Upper lobe of left lung (tissue), 6 donors: ENCODE measurements around the gene CWF19L2. TPM values are rescaled to one million over a fixed set of nuclear protein-coding genes. Genes with fewer than 3 reads are reported as not detected.

ENCODE experiments used
- ATAC-seq, 2 donors: fragments of 200-7000 bp; cut with Tn5 transposase; one replicate each; pipeline ENCODE4 v1.9.1; 2022; ENCODE audit warnings: mild to moderate bottlenecking in 2 of 2, moderate library complexity in 2 of 2; ENCODE audit not compliant: low FRiP score in 2 of 2
- DNase-seq, 2 donors: peaks; one replicate each; pipeline ENCODE4 v3.0.0-alpha.2; 2019 to 2020
- H3K27ac ChIP-seq, 4 donors: fragments of 200-600 bp; sonication (generic); one replicate each; pipeline ENCODE4 v1.5.1; 2016 to 2019
- H3K27me3 ChIP-seq, 4 donors: fragments of 200-600 bp; sonication (generic); one replicate each; pipeline ENCODE4 v1.5.1; 2017 to 2019
- H3K36me3 ChIP-seq, 4 donors: fragments of 200-600 bp; sonication (generic); one replicate each; pipeline ENCODE4 v1.5.1; 2016 to 2019
- H3K4me1 ChIP-seq, 4 donors: fragments of 200-600 bp; sonication (generic); one replicate each; pipeline ENCODE4 v1.5.1; 2018 to 2019
- H3K4me3 ChIP-seq, 4 donors: fragments of 200-600 bp; sonication (generic); one replicate each; pipeline ENCODE4 v1.5.1; 2017 to 2019; ENCODE audit warnings: mild to moderate bottlenecking in 2 of 4, moderate library complexity in 1 of 4
- H3K9me3 ChIP-seq, 4 donors: fragments of 200-600 bp; sonication (generic); one replicate each; pipeline ENCODE4 v1.5.1; 2018 to 2019
- EP300 ChIP-seq, 4 donors: sonication (generic); formaldehyde crosslinking; IDR thresholded peaks; one replicate each; pipeline ENCODE4 v1.5.1; 2017; ENCODE audit warnings: antibody characterized with exemption in 4 of 4, control low read depth in 2 of 4
- POLR2A ChIP-seq, 4 donors: fragments of 450-650 bp; IDR thresholded peaks; one replicate each; pipeline ENCODE4 v1.5.1; 2016 to 2017; ENCODE audit warnings: antibody characterized with exemption in 4 of 4, mild to moderate bottlenecking in 2 of 4
- POLR2AphosphoS5 ChIP-seq, 2 donors: sonication (generic); formaldehyde crosslinking; IDR thresholded peaks; one replicate each; pipeline ENCODE4 v1.5.1; 2017; ENCODE audit warnings: antibody characterized with exemption in 2 of 2
- WGBS, 2 donors: methylation state at CpG; one replicate each; pipeline ENCODE4 v1.1.5; 2017 to 2018; 5-methylcytosine and 5-hydroxymethylcytosine counted together
- total RNA-seq, 6 donors: library from RNA; depleted of rRNA in 4 of 6; stranded (reverse); fragments of >200 nt in 4 of 6; gene quantifications; one replicate each; pipeline versions ENCODE4 v1.1.0 to v1.2.1, GENCODE V29; 2016 to 2021
- TF ChIP-seq, protein P1 (sequence below), 6 experiments: fragments of 450-650 bp in 4 of 6; fragments of 200-600 bp in 2 of 6; sonication (generic) in 2 of 6; IDR thresholded peaks; one replicate each; pipeline ENCODE4 v1.5.1; 2016 to 2019; ENCODE audit warnings: antibody characterized with exemption in 6 of 6
- donor health status: DM: no; HTN: no; CAD: no; lungs with moderate emphysema.
- donor health status: DM: no; HTN: yes; CAD: no; lungs with severe emphysema.

CWF19L2 gene
- total RNA-seq, 6 donors from 2014 or later, result 12.8 to 37.7 (median 21.7) TPM

GRCh38 chr11:107372439-107372838, 85.2 kb downstream of the CWF19L2 start:
- no peak overlapping the region for H3K4me3 ChIP-seq
- WGBS, 2 donors, result 91 to 97% methylated on average over 7 of the region's 7 CpGs
- no peak for DNase-seq
- no peak for ATAC-seq
- H3K36me3 ChIP-seq, result no peaks in the 10 kb centered on the region
- H3K4me1 ChIP-seq, result no peaks in the 10 kb centered on the region
- no peak overlapping the region for H3K27ac ChIP-seq
- H3K27me3 ChIP-seq, result no peaks in the 10 kb centered on the region
- TF ChIP-seq, protein P1, sequence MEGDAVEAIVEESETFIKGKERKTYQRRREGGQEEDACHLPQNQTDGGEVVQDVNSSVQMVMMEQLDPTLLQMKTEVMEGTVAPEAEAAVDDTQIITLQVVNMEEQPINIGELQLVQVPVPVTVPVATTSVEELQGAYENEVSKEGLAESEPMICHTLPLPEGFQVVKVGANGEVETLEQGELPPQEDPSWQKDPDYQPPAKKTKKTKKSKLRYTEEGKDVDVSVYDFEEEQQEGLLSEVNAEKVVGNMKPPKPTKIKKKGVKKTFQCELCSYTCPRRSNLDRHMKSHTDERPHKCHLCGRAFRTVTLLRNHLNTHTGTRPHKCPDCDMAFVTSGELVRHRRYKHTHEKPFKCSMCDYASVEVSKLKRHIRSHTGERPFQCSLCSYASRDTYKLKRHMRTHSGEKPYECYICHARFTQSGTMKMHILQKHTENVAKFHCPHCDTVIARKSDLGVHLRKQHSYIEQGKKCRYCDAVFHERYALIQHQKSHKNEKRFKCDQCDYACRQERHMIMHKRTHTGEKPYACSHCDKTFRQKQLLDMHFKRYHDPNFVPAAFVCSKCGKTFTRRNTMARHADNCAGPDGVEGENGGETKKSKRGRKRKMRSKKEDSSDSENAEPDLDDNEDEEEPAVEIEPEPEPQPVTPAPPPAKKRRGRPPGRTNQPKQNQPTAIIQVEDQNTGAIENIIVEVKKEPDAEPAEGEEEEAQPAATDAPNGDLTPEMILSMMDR (IDR thresholded peaks at IDR 0.05), result no peak
- TF ChIP-seq POLR2AphosphoS5 (IDR thresholded peaks at IDR 0.05) (no peak), POLR2A (IDR thresholded peaks at IDR 0.05) (no peak), EP300 (IDR thresholded peaks at IDR 0.05) (no peak)
- no peaks in the 10 kb centered on the region for H3K9me3 ChIP-seq

GRCh38 chr11:107370390-107370789, 87.2 kb downstream of the CWF19L2 start:
- DNase-seq (no peak), ATAC-seq (no peak)
- Histone ChIP-seq H3K4me3 (no peak overlapping the region), H3K36me3 (no peaks in the 10 kb centered on the region), H3K4me1 (no peaks in the 10 kb centered on the region), H3K27ac (no peak overlapping the region), H3K27me3 (no peaks in the 10 kb centered on the region), H3K9me3 (no peaks in the 10 kb centered on the region)
- WGBS, 2 donors, result 53 to 64% methylated on average over 1 of the region's 1 CpG
- TF ChIP-seq POLR2AphosphoS5 (IDR thresholded peaks at IDR 0.05) (no peak), POLR2A (IDR thresholded peaks at IDR 0.05) (no peak), EP300 (IDR thresholded peaks at IDR 0.05) (no peak)
- TF ChIP-seq, protein P1 (IDR thresholded peaks at IDR 0.05), result no peak

DNA sequence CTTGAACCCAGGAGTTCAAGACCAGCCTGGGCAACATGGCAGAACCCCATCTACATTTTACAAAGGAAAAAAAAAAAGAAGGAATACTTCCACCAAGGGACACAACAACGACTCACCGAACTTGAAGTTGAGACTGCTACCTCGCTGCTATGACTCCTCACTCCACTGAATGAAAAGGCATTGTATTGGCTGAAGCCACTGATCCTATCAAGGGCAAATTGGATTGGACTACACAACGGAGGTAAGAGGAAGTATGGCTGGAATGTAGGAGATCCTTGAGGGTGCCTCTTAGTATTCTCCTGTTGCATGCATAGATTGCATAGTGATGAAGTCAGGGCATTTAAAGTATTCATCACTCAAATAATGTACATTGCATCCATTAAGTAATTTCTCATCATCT, 97.9 kb downstream of the CWF19L2 start:
- TF ChIP-seq POLR2AphosphoS5 (IDR thresholded peaks at IDR 0.05) (no peak), POLR2A (IDR thresholded peaks at IDR 0.05) (no peak), EP300 (IDR thresholded peaks at IDR 0.05) (no peak)
- TF ChIP-seq, protein P1 (IDR thresholded peaks at IDR 0.05), result no peak
- Histone ChIP-seq H3K9me3 (no peaks in the 10 kb centered on the region), H3K4me1 (no peaks in the 10 kb centered on the region), H3K27me3 (no peaks in the 10 kb centered on the region), H3K4me3 (no peak overlapping the region), H3K36me3 (no peaks in the 10 kb centered on the region), H3K27ac (no peak overlapping the region)
- 71 to 93% methylated on average over 4 of the region's 4 CpGs for WGBS, 2 donors
- no peak for ATAC-seq
- no peak for DNase-seq

- H3K4me1 ChIP-seq, result no peaks in the 10 kb centered on the region
- no peak for ATAC-seq
Measured at GRCh38 chr11:107357877-107358276, 99.7 kb downstream of the CWF19L2 start.

DNA sequence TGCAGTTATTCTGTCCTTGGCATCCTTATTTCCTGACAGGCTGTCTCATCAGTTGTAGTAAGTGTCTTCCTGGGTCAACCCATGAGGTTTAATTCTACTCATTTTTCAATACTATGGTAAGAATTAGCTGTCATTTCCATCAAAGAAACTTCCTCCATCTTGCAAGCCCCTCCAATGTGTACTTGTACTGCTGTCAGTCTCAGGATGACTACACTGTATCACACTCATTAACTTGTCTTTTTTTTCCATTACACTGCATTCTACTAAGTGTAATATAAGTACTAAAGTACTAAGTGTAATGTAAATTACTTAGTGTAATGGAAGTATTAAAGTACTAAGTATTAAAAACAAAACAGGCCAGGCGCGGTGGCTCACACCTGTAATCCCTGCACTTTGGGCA, 102.8 kb downstream of the CWF19L2 start:
- Histone ChIP-seq H3K4me3 (no peak overlapping the region), H3K36me3 (peaks cover 0 to 6% (median 0%) of the 10 kb centered on the region in 4 donors), H3K9me3 (no peaks in the 10 kb centered on the region), H3K27ac (no peak overlapping the region), H3K27me3 (no peaks in the 10 kb centered on the region), H3K4me1 (no peaks in the 10 kb centered on the region)
- no peak for ATAC-seq
- TF ChIP-seq POLR2A (IDR thresholded peaks at IDR 0.05), result no peak
- TF ChIP-seq POLR2AphosphoS5 (IDR thresholded peaks at IDR 0.05), result no peak
- TF ChIP-seq, protein P1 (IDR thresholded peaks at IDR 0.05), result no peak
- TF ChIP-seq EP300 (IDR thresholded peaks at IDR 0.05), result no peak
- WGBS, 2 donors, result 96 to 98% methylated on average over 2 of the region's 2 CpGs
- DNase-seq, result no peak

More at GRCh38 chr11:107357877-107358276, 99.7 kb downstream of the CWF19L2 start:
- TF ChIP-seq EP300 (IDR thresholded peaks at IDR 0.05) (no peak), POLR2AphosphoS5 (IDR thresholded peaks at IDR 0.05) (no peak), POLR2A (IDR thresholded peaks at IDR 0.05) (no peak)
- TF ChIP-seq, protein P1 (IDR thresholded peaks at IDR 0.05), result no peak
- Histone ChIP-seq H3K27ac (no peak overlapping the region), H3K27me3 (no peaks in the 10 kb centered on the region), H3K4me3 (no peak overlapping the region), H3K36me3 (no peaks in the 10 kb centered on the region), H3K9me3 (no peaks in the 10 kb centered on the region)
- WGBS, 2 donors, result 0 to 43% methylated on average over 1 of the region's 1 CpG
- DNase-seq, result no peak
